SK-N-SH treated with all-trans-retinoic acid at 6 μM for 48 hours (cell line): ENCODE results near the gene SERGEF.
A peak's percentile ranks its signal among the peaks of the same experiment; 100 is the strongest.

Experiments
- ATAC-seq: fragments of 200-7000 bp; cut with Tn5 transposase; 3 replicates; pipeline ENCODE4 v1.9.1; 2020; ENCODE audit warnings: mild to moderate bottlenecking, moderate library complexity
- ARNTL ChIP-seq: fragments of 450-650 bp; formaldehyde crosslinking; IDR thresholded peaks from 2 replicates; pipeline ENCODE4 v1.5.0; 2020; ENCODE audit warnings: low read depth, mild to moderate bottlenecking, moderate library complexity, borderline replicate concordance
- BACH2 ChIP-seq: fragments of 250-450 bp; sonication (Bioruptor Pico); IDR thresholded peaks from 2 replicates; pipeline ENCODE4 v1.9.0; 2021; ENCODE audit warnings: mild to moderate bottlenecking, borderline replicate concordance
- CSDC2 ChIP-seq: fragments of 250-450 bp; sonication (Bioruptor Pico); IDR thresholded peaks from 2 replicates; pipeline ENCODE4 v1.5.0; 2020; ENCODE audit warnings: mild to moderate bottlenecking, moderate library complexity
- CSRNP3 ChIP-seq: fragments of 250-450 bp; sonication (Bioruptor Pico); IDR thresholded peaks from 2 replicates; pipeline ENCODE4 v1.5.1; 2021; ENCODE audit warnings: mild to moderate bottlenecking, moderate library complexity
- ESRRG ChIP-seq: fragments of 250-450 bp; sonication (Bioruptor Pico); IDR thresholded peaks from 2 replicates; pipeline ENCODE4 v1.6.1; 2021; ENCODE audit warnings: mild to moderate bottlenecking
- GLIS3 ChIP-seq: fragments of 250-450 bp; sonication (Bioruptor Pico); IDR thresholded peaks from 2 replicates; pipeline ENCODE4 v1.5.0; 2020; ENCODE audit warnings: mild to moderate bottlenecking, moderate library complexity
- ISL1 ChIP-seq: fragments of 250-450 bp; sonication (Bioruptor Pico); IDR thresholded peaks from 2 replicates; pipeline ENCODE4 v2.1.2; 2022; ENCODE audit warnings: mild to moderate bottlenecking, moderate library complexity
- OSR1 ChIP-seq: fragments of 250-450 bp; sonication (Bioruptor Pico); IDR thresholded peaks from 2 replicates; pipeline ENCODE4 v1.8.0; 2022; ENCODE audit warnings: moderate library complexity, mild to moderate bottlenecking, inconsistent platforms
- PPARA ChIP-seq: fragments of 250-450 bp; sonication (Bioruptor Pico); IDR thresholded peaks from 2 replicates; pipeline ENCODE4 v1.5.0; 2020; ENCODE audit warnings: mild to moderate bottlenecking, borderline replicate concordance
- RARB ChIP-seq: fragments of 250-450 bp; sonication (Bioruptor Pico); IDR thresholded peaks from 2 replicates; pipeline ENCODE4 v1.8.0; 2021; ENCODE audit warnings: mild to moderate bottlenecking, moderate library complexity
- SNAI2 ChIP-seq: fragments of 250-450 bp; sonication (Bioruptor Pico); IDR thresholded peaks from 2 replicates; pipeline ENCODE4 v1.5.0; 2020; ENCODE audit warnings: mild to moderate bottlenecking, moderate library complexity
- TOX ChIP-seq: fragments of 250-450 bp; sonication (Bioruptor Pico); IDR thresholded peaks from 2 replicates; pipeline ENCODE4 v1.8.0; 2021; ENCODE audit warnings: mild to moderate bottlenecking, moderate library complexity, borderline replicate concordance
- TSHZ2 ChIP-seq: fragments of 250-450 bp; sonication (Bioruptor Pico); IDR thresholded peaks from 2 replicates; pipeline ENCODE4 v1.5.0; 2020; ENCODE audit warnings: mild to moderate bottlenecking, moderate library complexity
- ZC3H10 ChIP-seq: fragments of 250-450 bp; sonication (Bioruptor Pico); IDR thresholded peaks from 2 replicates; pipeline ENCODE4 v1.5.1; 2021; ENCODE audit warnings: mild to moderate bottlenecking, moderate library complexity
- ZFP3 ChIP-seq: fragments of 250-450 bp; sonication (Bioruptor Pico); IDR thresholded peaks from 2 replicates; pipeline ENCODE4 v1.5.0; 2020; ENCODE audit warnings: mild to moderate bottlenecking, moderate library complexity
- ZNF565 ChIP-seq: fragments of 450-650 bp; formaldehyde crosslinking; conservative IDR thresholded peaks from 2 replicates; pipeline ENCODE4 v1.5.0; 2020; ENCODE audit warnings: low read depth, mild to moderate bottlenecking, moderate library complexity
- ZNF70 ChIP-seq: fragments of 450-650 bp; formaldehyde crosslinking; IDR thresholded peaks from 2 replicates; pipeline ENCODE4 v1.5.0; 2020; ENCODE audit warnings: mild to moderate bottlenecking, moderate library complexity
- ZNF8 ChIP-seq: fragments of 450-650 bp; formaldehyde crosslinking; IDR thresholded peaks from 2 replicates; pipeline ENCODE4 v1.5.0; 2020; ENCODE audit warnings: mild to moderate bottlenecking, moderate library complexity
- TF ChIP-seq, protein P1 (sequence below): fragments of 250-450 bp; sonication (Bioruptor Pico); IDR thresholded peaks from 2 replicates; pipeline ENCODE4 v1.5.1; 2020; ENCODE audit warnings: low read depth, mild to moderate bottlenecking, moderate library complexity
- TF ChIP-seq, protein P2 (sequence below): fragments of 250-450 bp; sonication (Bioruptor Pico); IDR thresholded peaks from 2 replicates; pipeline ENCODE4 v1.8.0; 2021; ENCODE audit warnings: low read depth, mild to moderate bottlenecking, moderate library complexity, borderline replicate concordance

Gene SERGEF

DNA sequence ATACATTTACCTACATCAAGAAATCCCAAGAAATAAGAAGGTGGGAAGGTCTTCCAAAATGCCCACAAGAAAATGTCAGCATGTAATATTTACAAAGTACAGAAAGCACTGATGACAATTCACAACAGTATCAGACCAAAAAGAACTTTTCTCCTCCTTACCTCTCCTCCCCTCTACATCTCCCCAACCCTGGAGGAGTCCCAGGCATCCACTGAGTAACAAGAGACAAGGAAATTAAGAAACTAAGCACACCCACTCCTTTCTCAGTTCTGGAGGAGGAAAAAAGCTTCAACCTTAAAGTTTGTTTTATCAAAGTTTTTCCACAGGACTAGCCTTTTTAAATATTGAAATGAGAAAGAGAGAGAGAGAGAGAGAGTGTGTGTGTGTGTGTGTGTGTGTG is 2.0 kb upstream of the SERGEF start:
- TF ChIP-seq ZNF565 (CRISPR knock-in tag) (no peak), OSR1 (CRISPR knock-in tag) (no peak), ZNF70 (no peak), ISL1 (CRISPR knock-in tag) (no peak), ESRRG (CRISPR knock-in tag) (no peak), TSHZ2 (no peak), BACH2 (CRISPR knock-in tag) (no peak), RARB (no peak), ZC3H10 (no peak), ARNTL (CRISPR knock-in tag) (no peak), ZNF8 (no peak), CSDC2 (CRISPR knock-in tag) (no peak), GLIS3 (CRISPR knock-in tag) (no peak), SNAI2 (CRISPR knock-in tag) (no peak), CSRNP3 (no peak)
- TF ChIP-seq, protein P1, sequence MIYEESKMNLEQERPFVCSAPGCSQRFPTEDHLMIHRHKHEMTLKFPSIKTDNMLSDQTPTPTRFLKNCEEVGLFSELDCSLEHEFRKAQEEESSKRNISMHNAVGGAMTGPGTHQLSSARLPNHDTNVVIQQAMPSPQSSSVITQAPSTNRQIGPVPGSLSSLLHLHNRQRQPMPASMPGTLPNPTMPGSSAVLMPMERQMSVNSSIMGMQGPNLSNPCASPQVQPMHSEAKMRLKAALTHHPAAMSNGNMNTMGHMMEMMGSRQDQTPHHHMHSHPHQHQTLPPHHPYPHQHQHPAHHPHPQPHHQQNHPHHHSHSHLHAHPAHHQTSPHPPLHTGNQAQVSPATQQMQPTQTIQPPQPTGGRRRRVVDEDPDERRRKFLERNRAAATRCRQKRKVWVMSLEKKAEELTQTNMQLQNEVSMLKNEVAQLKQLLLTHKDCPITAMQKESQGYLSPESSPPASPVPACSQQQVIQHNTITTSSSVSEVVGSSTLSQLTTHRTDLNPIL (CRISPR knock-in tag) = no peak
- no peak for ATAC-seq

- TF ChIP-seq ARNTL (CRISPR knock-in tag) (no peak), TSHZ2 (no peak), TOX (no peak), ZC3H10 (no peak), GLIS3 (CRISPR knock-in tag) (no peak), ZNF8 (no peak), OSR1 (CRISPR knock-in tag) (no peak), BACH2 (CRISPR knock-in tag) (no peak), PPARA (CRISPR knock-in tag) (no peak), ZNF70 (no peak), CSRNP3 (no peak), CSDC2 (CRISPR knock-in tag) (no peak), ZNF565 (CRISPR knock-in tag) (no peak), ESRRG (CRISPR knock-in tag) (no peak), ZFP3 (CRISPR knock-in tag) (no peak)
- TF ChIP-seq, protein P2, sequence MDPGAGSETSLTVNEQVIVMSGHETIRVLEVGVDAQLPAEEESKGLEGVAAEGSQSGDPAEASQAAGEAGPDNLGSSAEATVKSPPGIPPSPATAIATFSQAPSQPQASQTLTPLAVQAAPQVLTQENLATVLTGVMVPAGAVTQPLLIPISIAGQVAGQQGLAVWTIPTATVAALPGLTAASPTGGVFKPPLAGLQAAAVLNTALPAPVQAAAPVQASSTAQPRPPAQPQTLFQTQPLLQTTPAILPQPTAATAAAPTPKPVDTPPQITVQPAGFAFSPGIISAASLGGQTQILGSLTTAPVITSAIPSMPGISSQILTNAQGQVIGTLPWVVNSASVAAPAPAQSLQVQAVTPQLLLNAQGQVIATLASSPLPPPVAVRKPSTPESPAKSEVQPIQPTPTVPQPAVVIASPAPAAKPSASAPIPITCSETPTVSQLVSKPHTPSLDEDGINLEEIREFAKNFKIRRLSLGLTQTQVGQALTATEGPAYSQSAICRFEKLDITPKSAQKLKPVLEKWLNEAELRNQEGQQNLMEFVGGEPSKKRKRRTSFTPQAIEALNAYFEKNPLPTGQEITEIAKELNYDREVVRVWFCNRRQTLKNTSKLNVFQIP (CRISPR knock-in tag) = no peak
- ATAC-seq = peak; percentile 6; the same call in 1 of the 3 replicates
These were observed 1.1 kb upstream of the SERGEF start for GRCh38 chr11:18013790-18014507.
